ENCODE results near the gene MGMT. TPM values are rescaled to one million over a fixed set of nuclear protein-coding genes. Genes with fewer than 3 reads are reported as not detected.

Gene MGMT
- total and polyA plus RNA-seq, 3 donors from 2014 or later: 32.8 to 40.7 (median 37.9) TPM

DNA sequence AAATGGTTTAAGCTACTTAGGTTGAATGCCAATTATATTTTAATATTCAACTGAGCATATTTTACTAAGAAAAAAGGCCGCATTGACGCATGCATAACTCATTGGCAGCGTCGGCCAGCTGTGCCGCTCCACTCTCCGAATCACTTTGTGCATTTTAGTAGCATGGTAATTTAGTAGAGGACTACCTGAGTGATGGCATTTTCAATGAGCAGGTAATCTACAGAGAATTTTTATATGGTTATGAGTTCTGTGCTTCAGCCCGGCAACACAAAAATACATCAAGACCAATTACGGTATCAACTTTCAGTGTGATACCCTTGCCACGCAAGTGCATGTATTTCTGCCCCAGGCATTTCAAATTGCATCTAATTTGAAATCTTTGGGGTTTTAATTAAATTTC lies 249.8 kb downstream of the MGMT start:
- intact Hi-C loops (cut with DNase I; ENCODE audit: low total_unique reads): no loop called here
- Histone ChIP-seq H3K27me3 (no peaks in the 10 kb centered on the region), H3K4me1 (no peaks in the 10 kb centered on the region), H3K4me3 (no peak overlapping the region), H3K27ac (no peak overlapping the region), H3K36me3 (ENCODE audit: low read depth, missing control alignments) (no peaks in the 10 kb centered on the region), H3K9me3 (no peaks in the 10 kb centered on the region)
- no peak for DNase-seq
- 95 to 97% methylated on average over 9 of the region's 9 CpGs for WGBS, 2 donors
- no peak for TF ChIP-seq POLR2A (IDR thresholded peaks at IDR 0.05)
- TF ChIP-seq, protein P1, sequence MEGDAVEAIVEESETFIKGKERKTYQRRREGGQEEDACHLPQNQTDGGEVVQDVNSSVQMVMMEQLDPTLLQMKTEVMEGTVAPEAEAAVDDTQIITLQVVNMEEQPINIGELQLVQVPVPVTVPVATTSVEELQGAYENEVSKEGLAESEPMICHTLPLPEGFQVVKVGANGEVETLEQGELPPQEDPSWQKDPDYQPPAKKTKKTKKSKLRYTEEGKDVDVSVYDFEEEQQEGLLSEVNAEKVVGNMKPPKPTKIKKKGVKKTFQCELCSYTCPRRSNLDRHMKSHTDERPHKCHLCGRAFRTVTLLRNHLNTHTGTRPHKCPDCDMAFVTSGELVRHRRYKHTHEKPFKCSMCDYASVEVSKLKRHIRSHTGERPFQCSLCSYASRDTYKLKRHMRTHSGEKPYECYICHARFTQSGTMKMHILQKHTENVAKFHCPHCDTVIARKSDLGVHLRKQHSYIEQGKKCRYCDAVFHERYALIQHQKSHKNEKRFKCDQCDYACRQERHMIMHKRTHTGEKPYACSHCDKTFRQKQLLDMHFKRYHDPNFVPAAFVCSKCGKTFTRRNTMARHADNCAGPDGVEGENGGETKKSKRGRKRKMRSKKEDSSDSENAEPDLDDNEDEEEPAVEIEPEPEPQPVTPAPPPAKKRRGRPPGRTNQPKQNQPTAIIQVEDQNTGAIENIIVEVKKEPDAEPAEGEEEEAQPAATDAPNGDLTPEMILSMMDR (IDR thresholded peaks at IDR 0.05): no peak

DNA sequence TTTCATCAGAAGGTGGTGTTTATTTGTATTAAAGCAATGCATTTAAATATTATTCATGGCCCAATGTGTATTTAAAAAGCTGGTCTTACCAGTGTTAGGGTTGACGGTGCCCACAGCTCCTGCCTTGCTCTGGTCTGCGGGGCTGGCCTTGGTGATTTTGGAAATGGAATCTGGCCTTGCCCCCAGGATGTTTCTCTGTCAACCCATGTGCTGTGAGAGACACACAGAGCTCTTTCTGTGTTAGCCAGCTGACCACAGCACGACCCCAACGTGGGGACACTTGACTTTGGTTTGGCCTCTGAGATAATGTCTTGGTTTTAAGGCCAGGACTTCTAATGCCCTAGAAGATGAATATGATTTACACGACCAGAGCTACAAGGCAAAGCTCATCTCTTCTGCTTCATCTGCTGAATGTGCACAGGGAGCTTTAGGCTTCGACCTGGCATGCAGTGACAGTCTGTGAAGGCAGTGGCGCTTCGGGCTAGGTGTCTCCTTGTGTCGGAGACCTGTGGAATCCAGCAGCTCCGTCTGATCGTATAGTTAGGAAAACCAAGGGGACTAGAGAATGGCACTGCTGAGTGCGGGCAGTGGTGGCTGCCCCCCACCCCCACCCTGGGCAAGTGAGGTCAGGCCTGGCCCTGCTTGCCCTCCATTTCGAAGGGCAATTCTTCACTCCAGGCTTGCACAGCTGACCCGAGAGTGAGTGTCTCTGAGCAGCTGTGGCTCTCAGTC lies 250.9 kb downstream of the MGMT start:
- intact Hi-C loops (cut with DNase I; ENCODE audit: low total_unique reads): no loop called here
- no peak overlapping the region for H3K4me3 ChIP-seq
- DNase-seq: no peak

DNA sequence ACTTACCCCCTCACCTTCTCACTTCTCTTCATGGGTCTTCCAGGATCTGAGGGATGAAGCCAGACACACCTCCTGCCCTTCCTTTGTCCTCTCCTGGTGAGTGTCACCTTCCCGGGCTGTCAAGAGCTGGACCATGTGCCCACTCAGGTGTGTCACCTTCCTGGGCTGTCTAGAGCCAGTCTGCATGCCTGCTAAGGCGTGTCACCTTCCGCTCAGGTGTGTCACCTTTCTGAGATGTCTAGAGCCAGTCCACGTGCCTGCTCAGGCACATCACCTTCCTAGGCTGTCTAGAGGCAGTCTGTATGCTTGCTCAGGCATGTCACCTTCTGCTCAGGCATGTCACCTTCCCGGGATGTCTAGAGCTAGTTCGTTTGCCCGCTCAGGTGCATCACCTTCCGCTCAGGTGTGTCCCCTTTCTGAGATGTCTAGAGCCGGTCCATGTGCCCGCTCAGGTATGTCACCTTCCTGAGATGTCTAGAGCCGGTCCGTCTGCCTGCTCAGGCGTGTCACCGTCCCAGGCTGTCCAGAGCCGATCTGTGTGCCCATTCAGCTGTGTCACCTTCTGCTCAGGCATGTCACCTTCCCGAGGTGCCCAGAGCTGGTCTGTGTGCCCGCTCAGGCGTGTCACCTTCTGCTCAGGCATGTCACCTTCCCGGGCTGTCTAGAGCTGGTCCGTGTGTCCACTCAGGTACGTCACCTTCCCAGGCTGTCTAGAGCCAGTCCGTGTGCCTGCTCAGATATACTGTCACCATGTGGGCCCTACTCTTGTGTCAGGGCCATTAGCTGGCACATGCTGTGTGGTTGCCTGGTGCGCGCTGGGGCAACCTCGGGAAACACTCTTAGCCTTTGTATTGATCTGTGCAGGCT lies 251.7 kb downstream of the MGMT start:
- intact Hi-C loops (cut with DNase I; ENCODE audit: low total_unique reads): no loop called here
- Histone ChIP-seq H3K9me3 (no peaks in the 10 kb centered on the region), H3K4me3 (no peak overlapping the region), H3K4me1 (no peaks in the 10 kb centered on the region), H3K36me3 (ENCODE audit: low read depth, missing control alignments) (no peaks in the 10 kb centered on the region), H3K27ac (no peak overlapping the region), H3K27me3 (no peaks in the 10 kb centered on the region)
- TF ChIP-seq POLR2A (IDR thresholded peaks at IDR 0.05): no peak
- TF ChIP-seq, protein P1 (IDR thresholded peaks at IDR 0.05): no peak
- DNase-seq: no peak
- 93 to 96% methylated on average over 22 to 25 of the region's 25 CpGs for WGBS, 2 donors

More for the DNA sequence above, 250.9 kb downstream of the MGMT start:
- no peak overlapping the region for H3K27ac ChIP-seq
- no peaks in the 10 kb centered on the region for H3K9me3 ChIP-seq
- H3K36me3 ChIP-seq (ENCODE audit: low read depth, missing control alignments): no peaks in the 10 kb centered on the region
- no peaks in the 10 kb centered on the region for H3K27me3 ChIP-seq
- WGBS, 2 donors: 90 to 91% methylated on average over 14 of the region's 14 CpGs
- TF ChIP-seq, protein P1 (IDR thresholded peaks at IDR 0.05): no peak
- TF ChIP-seq POLR2A (IDR thresholded peaks at IDR 0.05): no peak
- H3K4me1 ChIP-seq: no peaks in the 10 kb centered on the region

DNA sequence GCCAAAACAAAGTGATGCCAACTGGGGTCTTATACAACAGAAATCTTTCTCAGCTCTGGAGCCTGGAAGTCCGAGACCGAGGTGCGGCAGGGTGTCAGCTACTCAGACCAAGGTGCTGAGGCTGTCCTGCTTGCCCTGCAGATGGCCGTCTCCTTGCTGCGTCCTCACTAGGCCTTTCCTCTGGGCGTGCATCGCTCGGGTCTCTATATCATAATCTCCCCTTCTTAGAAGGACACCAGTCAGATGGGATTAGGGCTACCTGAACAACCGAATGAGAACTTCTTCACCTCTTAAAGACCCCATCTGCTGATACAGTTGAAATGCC lies 252.3 kb downstream of the MGMT start:
- intact Hi-C loops (cut with DNase I; ENCODE audit: low total_unique reads): no loop called here
- H3K4me1 ChIP-seq: no peaks in the 10 kb centered on the region
- WGBS, 2 donors: 90 to 91% methylated on average over 9 of the region's 9 CpGs
- H3K36me3 ChIP-seq (ENCODE audit: low read depth, missing control alignments): no peaks in the 10 kb centered on the region
- H3K27ac ChIP-seq: no peak overlapping the region
- no peak overlapping the region for H3K4me3 ChIP-seq
- no peaks in the 10 kb centered on the region for H3K27me3 ChIP-seq
- no peaks in the 10 kb centered on the region for H3K9me3 ChIP-seq
- no peak for DNase-seq
- TF ChIP-seq POLR2A (IDR thresholded peaks at IDR 0.05): no peak
- TF ChIP-seq, protein P1 (IDR thresholded peaks at IDR 0.05): no peak

Data from testis (tissue), 3 donors.